22Rv1 (cell line): Measurements from ENCODE around the gene CDC14A.

ENCODE experiments used
- ZFX ChIP-seq: fragments of 450-650 bp; IDR thresholded peaks from 2 replicates; pipeline ENCODE4 v1.6.1; 2017; ENCODE audit warnings: antibody characterized with exemption, borderline replicate concordance
- TF ChIP-seq, protein P1 (sequence below): fragments of 450-650 bp; IDR thresholded peaks from 2 replicates; pipeline ENCODE4 v1.5.1; 2017; ENCODE audit warnings: mild to moderate bottlenecking

DNA sequence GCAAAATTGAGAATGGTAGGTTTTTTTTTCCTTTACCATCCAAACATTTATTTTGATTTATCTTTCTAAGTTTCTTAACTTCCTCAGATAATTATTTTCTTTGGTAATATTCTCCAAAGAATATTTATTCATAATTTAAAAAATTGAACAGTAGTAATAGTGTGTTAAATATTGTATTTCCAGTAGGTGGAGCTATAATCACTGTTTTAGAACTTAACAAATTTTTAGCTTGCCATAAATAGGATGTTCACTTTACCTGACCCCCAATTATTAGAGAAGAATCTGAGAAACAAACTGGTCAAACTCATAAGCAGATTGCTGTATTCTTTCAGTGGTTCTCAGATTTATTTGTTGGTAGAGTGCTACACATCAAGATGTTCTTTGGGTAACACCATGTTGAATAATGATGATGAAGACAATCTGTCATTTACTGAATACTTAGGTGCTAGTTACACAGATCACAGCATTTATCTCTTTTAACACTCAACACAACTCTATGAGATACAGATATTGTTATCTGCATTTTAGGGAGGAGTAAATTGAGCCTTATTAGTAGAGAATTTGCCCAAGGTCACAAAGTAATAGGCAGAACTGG is 103.3 kb downstream of the CDC14A start:
- TF ChIP-seq, protein P1, sequence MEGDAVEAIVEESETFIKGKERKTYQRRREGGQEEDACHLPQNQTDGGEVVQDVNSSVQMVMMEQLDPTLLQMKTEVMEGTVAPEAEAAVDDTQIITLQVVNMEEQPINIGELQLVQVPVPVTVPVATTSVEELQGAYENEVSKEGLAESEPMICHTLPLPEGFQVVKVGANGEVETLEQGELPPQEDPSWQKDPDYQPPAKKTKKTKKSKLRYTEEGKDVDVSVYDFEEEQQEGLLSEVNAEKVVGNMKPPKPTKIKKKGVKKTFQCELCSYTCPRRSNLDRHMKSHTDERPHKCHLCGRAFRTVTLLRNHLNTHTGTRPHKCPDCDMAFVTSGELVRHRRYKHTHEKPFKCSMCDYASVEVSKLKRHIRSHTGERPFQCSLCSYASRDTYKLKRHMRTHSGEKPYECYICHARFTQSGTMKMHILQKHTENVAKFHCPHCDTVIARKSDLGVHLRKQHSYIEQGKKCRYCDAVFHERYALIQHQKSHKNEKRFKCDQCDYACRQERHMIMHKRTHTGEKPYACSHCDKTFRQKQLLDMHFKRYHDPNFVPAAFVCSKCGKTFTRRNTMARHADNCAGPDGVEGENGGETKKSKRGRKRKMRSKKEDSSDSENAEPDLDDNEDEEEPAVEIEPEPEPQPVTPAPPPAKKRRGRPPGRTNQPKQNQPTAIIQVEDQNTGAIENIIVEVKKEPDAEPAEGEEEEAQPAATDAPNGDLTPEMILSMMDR, result peak; percentile 83
- TF ChIP-seq ZFX, result no peak
